Skeletal muscle tissue (tissue), 4 donors: ENCODE measurements around the gene CFD. TPM values are rescaled to one million over a fixed set of nuclear protein-coding genes. Genes with fewer than 3 reads are reported as not detected.
"Not testable (repeated sequence)": the region's sequence is repeated elsewhere in the genome, so short reads cannot be mapped to it uniquely, and the experiment has no call there.

Experiments
- H3K27ac ChIP-seq: one replicate; pipeline ENCODE4 v1.7.0; 2013; ENCODE audit warnings: mild to moderate bottlenecking, low read depth, low read length, inconsistent platforms
- H3K27me3 ChIP-seq, 3 donors: one replicate each; pipeline ENCODE4 v1.7.0; 2013; ENCODE audit warnings: low read length in 3 of 3; ENCODE audit not compliant: control insufficient read depth in 3 of 3, insufficient read depth in 3 of 3
- H3K36me3 ChIP-seq, 3 donors: one replicate each; pipeline ENCODE4 v1.7.0; 2013; ENCODE audit warnings: low read length in 3 of 3; ENCODE audit not compliant: control insufficient read depth in 3 of 3, insufficient read depth in 3 of 3
- H3K4me1 ChIP-seq, 3 donors: one replicate each; pipeline ENCODE4 v1.7.0; 2013; ENCODE audit warnings: low read length in 3 of 3, mild to moderate bottlenecking in 3 of 3; ENCODE audit not compliant: control insufficient read depth in 3 of 3, insufficient read depth in 3 of 3
- H3K4me3 ChIP-seq, 3 donors: one replicate each; pipeline ENCODE4 v1.7.0; 2013; ENCODE audit warnings: low read length in 3 of 3
- H3K9ac ChIP-seq, 3 donors: one replicate each; pipeline ENCODE4 v1.7.0; 2013; ENCODE audit warnings: low read length in 3 of 3, mild to moderate bottlenecking in 3 of 3, moderate library complexity in 2 of 3, low read depth in 1 of 3
- H3K9me3 ChIP-seq, 3 donors: one replicate each; pipeline ENCODE4 v1.7.0; 2013; ENCODE audit warnings: low read length in 3 of 3; ENCODE audit not compliant: control insufficient read depth in 3 of 3
- total RNA-seq: library from RNA; depleted of rRNA; stranded (reverse); fragments of >200 nt; gene quantifications from one replicate; pipeline ENCODE4 v1.2.3, GENCODE V29; 2014
- donor health status: Osteomylitis.

Gene CFD
- total RNA-seq, 1 donor from 2014 or later = 33.4 TPM

DNA sequence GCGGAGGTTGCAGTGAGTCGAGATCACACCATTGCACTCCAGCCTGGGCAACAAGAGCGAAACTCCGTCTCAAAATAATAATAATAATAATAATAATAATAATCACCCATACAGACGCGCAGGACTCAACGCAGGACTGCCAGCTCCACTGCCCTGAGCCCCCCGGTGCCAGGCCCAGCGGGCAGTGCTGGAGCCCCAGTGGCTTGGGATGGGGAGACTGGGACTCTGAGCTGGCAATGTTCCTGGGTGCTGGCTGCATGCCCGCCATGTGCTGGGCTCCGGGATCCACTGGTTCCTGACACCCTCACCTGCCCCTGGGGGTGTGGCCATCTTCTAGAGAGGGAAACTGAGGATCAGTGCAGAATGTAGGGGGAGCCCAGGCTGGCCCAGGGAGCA lies 32.2 kb upstream of the CFD start:
- Histone ChIP-seq H3K9me3 (no peaks in the 10 kb centered on the region), H3K27me3 (peaks cover 34 to 52% (median 36%) of the 10 kb centered on the region in 3 donors), H3K4me1 (no peaks in the 10 kb centered on the region), H3K36me3 (no peaks in the 10 kb centered on the region), H3K4me3 (no peak overlapping the region), H3K27ac (no peak overlapping the region), H3K9ac (no peak overlapping the region)

DNA sequence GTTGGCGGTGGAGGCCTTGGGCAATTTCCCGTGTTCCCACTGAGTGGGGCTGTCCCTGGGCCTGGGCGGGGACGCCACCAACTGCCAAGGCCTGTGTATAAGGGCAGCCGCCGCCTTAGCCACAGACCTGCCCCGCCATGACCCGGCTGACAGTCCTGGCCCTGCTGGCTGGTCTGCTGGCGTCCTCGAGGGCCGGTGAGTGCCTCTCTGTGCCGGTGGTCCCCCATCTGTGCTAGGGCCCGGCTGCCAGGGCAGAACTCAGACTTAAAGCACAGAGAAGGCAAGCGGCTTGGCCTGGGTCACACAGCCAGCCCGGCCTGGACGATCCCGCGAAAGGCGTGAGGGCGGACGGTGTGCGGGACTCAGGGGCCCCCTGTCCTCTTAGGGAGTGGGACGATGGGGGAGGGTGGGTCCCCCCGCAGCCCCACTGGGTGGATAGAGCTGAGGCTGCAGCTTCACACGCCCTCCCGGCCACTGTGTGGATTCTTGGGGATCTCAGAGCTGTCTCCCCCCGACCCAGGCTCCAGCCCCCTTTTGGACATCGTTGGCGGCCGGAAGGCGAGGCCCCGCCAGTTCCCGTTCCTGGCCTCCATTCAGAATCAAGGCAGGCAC lies 31.6 kb upstream of the CFD start, which contains the start of gene AZU1:
Gene AZU1, plus strand, starts transcription at position 128 of the 612 bp plus-strand sequence. Its CDS starts 10 bp downstream, at position 138.
- peaks cover 31 to 48% (median 36%) of the 10 kb centered on the region in 3 donors for H3K27me3 ChIP-seq
- no peak within 1 kb of the TSS for H3K27ac ChIP-seq
- no peaks in the 10 kb centered on the region for H3K36me3 ChIP-seq
- no peaks in the 10 kb centered on the region for H3K4me1 ChIP-seq
- no peak within 1 kb of the TSS for H3K4me3 ChIP-seq
- no peaks in the 10 kb centered on the region for H3K9me3 ChIP-seq
- H3K9ac ChIP-seq = no peak within 1 kb of the TSS

DNA sequence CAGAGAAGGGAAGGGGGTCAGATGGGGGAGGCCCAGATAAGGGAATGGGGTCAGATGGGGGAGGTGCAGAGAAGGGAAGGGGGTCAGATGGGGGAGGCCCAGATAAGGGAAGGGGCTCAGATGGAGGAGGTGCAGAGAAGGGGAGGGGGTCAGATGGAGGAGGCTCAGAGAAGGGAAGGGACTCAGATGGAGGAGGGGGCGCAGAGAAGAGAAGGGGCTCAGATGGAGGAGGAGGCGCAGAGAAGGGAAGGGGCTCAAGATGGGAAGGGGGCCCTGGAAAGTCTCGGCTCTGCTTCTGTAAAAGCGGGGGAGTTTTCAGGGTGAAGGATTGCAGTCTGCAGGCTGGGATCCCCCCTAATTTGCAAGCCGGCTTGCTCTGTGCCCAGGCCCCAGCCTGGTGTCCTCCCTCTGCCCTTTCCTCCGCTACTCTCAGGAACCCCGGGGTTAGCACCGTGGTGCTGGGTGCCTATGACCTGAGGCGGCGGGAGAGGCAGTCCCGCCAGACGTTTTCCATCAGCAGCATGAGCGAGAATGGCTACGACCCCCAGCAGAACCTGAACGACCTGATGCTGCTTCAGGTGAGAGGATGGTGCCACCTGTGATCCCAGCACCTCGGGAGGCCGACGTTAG lies 30.2 kb upstream of the CFD start:
- Histone ChIP-seq H3K27me3 (peaks cover 26 to 43% (median 30%) of the 10 kb centered on the region in 3 donors), H3K9me3 (no peaks in the 10 kb centered on the region), H3K4me3 (no peak overlapping the region), H3K9ac (no peak overlapping the region), H3K27ac (no peak overlapping the region), H3K4me1 (no peaks in the 10 kb centered on the region), H3K36me3 (no peaks in the 10 kb centered on the region)

DNA sequence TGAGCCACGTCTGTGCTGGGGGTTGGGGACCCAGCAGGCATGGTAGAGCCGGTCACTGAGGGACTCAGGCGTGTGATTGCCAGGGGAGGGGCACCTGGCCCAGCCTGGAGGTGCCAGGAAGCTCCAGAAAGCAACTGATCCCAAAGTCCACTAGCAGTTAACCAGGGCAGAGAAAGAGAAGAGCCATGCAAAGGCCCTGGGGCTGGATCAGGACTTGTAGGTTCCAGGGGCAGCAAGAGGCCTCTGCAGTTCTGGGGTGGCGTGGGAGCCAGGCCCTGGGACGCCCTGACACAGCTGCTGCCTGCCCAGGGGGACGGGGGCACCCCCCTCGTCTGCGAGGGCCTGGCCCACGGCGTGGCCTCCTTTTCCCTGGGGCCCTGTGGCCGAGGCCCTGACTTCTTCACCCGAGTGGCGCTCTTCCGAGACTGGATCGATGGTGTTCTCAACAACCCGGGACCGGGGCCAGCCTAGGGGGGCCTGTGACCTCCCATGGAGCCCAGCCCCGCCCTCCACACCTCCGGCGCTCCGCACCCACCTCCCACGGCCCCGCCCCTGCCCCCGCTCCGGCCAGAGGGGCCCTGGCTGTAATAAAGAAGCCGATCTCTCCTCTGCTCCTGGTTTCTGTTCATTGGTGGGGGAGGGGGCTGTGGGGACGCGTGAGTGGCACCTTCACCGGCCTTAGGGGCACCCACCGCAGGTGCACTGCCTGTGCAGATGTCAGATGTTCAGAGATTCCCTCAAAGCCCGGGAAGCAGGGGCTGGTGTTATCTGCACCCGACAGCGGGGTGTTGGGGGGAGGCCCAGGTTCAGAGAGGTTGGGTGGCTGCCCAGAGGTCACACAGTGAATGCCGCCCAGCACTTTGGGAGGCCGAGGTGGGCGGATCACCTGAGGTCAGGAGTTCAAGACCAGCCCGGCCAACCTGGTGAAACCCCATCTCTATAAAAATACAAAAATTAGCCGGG lies 27.8 kb upstream of the CFD start:
- Histone ChIP-seq H3K9ac (no peak overlapping the region), H3K27ac (no peak overlapping the region), H3K27me3 (peaks cover 38 to 52% (median 38%) of the 10 kb centered on the region in 3 donors), H3K4me1 (no peaks in the 10 kb centered on the region), H3K36me3 (no peaks in the 10 kb centered on the region), H3K9me3 (no peaks in the 10 kb centered on the region), H3K4me3 (no peak overlapping the region)

DNA sequence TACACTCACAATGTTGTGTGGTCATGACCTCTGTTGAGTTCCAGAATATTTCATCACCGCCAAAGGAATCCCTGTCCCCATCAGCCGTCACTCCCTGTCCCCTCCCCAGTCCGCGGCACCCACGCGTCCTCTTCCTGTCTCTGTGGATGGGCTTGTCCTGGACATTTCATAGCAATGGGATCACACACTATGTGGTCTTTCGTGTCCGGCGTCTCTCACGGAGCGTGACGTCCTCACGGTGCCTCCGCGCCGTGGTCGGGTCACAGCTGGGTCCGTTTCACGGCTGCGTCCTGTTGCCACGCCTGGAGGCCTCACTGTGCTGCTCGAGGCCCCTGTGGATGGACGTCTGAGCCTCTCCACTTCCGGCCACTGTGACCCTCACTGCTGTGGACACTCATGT lies 25.2 kb upstream of the CFD start:
- Histone ChIP-seq H3K9me3 (no peaks in the 10 kb centered on the region), H3K4me3 (no peak overlapping the region), H3K27me3 (peaks cover 34 to 52% (median 39%) of the 10 kb centered on the region in 3 donors), H3K4me1 (peaks cover 0 to 3% (median 2%) of the 10 kb centered on the region in 3 donors), H3K27ac (no peak overlapping the region), H3K9ac (no peak overlapping the region), H3K36me3 (no peaks in the 10 kb centered on the region)

DNA sequence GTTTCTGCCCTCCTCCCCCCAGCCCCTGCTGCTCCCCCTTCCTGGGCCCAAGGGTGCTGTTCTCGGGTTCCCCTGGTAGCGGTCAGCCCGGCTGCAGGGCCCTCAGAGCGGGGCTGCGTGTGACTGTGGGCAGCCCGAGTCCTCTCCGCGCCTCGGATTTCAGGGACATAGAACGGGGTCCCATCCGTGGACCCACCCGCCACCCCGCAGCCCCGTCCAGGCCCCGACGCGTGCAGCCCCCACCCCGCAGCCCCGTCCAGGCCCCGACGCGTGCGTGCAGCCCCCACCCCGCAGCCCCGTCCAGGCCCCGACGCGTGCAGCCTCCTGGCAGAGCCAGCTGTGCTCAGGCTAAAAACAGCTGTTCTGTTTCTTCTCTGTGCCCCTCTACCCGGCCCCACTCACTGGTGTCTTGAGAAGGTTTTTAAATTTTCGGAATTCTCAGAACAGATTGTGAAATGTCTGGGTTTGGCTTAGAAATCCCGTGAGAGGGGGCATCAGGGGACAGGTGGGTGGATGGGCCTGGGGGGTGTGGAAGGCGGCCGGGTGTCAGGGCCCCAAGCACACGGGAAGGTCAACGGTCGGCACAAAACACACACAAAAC lies 24.2 kb upstream of the CFD start:
- Histone ChIP-seq H3K27ac (no peak overlapping the region), H3K4me1 (peaks cover 0 to 3% (median 2%) of the 10 kb centered on the region in 3 donors), H3K27me3 (peaks cover 31 to 47% (median 35%) of the 10 kb centered on the region in 3 donors), H3K9me3 (no peaks in the 10 kb centered on the region), H3K4me3 (no peak overlapping the region), H3K9ac (no peak overlapping the region), H3K36me3 (no peaks in the 10 kb centered on the region)

DNA sequence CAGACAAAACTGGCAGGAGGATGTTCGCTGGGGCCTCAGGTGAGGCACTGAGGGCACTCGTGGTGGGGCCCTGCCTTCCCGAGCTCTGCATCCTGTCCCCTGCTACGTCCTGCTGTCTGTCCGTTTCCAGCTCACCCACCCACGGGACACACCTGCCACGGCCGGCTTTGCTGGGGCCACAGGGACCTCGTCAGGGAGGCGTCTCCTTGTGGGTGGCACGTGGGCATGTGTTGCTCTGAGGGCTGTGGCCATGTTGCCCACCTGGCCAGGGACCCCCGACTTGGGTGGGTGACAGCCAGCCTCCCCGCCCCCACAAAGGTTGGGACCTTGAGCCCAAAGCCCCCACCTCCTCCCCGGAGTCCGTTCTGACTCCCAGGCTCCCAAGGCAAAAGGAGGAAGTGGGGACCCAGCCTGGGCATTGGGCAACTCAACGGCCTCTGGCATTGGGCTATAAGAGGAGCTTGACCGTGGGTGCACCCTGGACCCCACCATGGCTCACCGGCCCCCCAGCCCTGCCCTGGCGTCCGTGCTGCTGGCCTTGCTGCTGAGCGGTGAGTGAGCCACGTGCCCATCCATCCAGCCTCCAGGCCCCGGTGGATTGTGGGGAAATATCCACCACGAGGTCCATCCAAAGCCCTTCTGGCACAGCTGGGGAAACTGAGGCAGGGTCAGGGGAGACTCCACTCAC lies 18.8 kb upstream of the CFD start, which contains the start of gene PRTN3:
Gene PRTN3, plus strand, starts transcription at position 481 of the 688 bp plus-strand sequence. Its CDS starts 10 bp downstream, at position 491.
- H3K4me3 ChIP-seq = no peak within 1 kb of the TSS
- peaks cover 39 to 55% (median 39%) of the 10 kb centered on the region in 3 donors for H3K27me3 ChIP-seq
- H3K27ac ChIP-seq = no peak within 1 kb of the TSS
- no peak within 1 kb of the TSS for H3K9ac ChIP-seq
- peaks cover 2 to 6% (median 6%) of the 10 kb centered on the region in 3 donors for H3K4me1 ChIP-seq
- no peaks in the 10 kb centered on the region for H3K36me3 ChIP-seq
- H3K9me3 ChIP-seq = no peaks in the 10 kb centered on the region

DNA sequence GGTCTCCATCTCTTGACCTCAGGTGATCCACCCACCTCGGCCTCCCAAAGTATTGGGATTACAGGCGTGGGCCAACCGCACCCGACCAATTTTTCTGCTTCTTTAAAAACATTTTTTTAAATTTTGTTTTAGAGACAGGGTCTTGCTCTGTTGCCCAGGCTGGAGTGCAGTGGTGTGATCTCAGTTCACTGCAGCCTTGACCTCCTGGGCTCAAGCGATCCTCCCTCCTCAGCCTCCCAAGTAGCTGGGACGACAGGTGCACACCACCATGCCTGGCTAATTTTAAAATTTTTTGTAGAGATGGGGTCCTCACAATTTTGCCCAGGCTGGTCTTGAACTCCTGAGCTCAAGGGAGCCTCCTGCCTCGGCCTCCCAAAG lies 16.7 kb upstream of the CFD start:
- H3K36me3 ChIP-seq, H3K9me3 ChIP-seq, H3K4me1 ChIP-seq, H3K4me3 ChIP-seq, H3K27ac ChIP-seq, H3K9ac ChIP-seq: not testable (repeated sequence)
- H3K27me3 ChIP-seq = peaks cover 44 to 61% (median 48%) of the 10 kb centered on the region in 3 donors

DNA sequence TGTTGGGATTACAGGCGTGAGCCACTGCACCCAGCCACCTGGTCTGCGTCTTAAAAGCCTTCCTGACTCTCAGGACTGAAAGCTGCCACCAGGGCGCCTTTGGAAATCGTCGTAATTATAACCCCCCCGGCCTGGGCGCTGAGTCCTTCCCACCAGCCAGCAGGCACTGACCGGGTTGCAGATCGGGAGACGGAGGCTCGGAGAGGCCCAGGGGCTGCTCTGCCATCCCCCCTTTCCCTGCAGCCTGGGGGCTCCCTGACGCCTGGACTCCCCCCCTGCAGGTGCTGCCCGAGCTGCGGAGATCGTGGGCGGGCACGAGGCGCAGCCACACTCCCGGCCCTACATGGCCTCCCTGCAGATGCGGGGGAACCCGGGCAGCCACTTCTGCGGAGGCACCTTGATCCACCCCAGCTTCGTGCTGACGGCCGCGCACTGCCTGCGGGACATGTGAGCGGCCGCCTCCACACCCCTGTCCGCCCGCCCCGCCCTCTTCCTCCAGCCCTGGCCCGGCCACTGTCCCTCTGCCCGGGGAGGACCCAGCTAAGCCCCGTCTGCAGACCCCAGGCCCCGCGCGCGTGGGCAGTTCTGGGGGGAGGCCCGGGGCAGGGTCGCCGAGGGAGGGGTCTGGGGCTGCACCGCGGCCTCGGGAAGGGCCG lies 16.2 kb upstream of the CFD start:
- no peaks in the 10 kb centered on the region for H3K36me3 ChIP-seq
- H3K4me3 ChIP-seq = no peak overlapping the region
- H3K27me3 ChIP-seq = peaks cover 48 to 67% (median 53%) of the 10 kb centered on the region in 3 donors
- H3K4me1 ChIP-seq = peaks cover 4 to 10% (median 6%) of the 10 kb centered on the region in 3 donors
- no peaks in the 10 kb centered on the region for H3K9me3 ChIP-seq
- no peak overlapping the region for H3K9ac ChIP-seq
- H3K27ac ChIP-seq = no peak overlapping the region
